A549 (cell line): ENCODE results near the gene FSCB.

ENCODE experiments used
- CTCF ChIP-seq: fragments of >200 bp; sonication (Bioruptor Twin); formaldehyde crosslinking; IDR thresholded peaks from 3 replicates; pipeline ENCODE4 v1.5.1; 2016
- ESRRA ChIP-seq: fragments of 150-350 bp; IDR thresholded peaks from 2 replicates; pipeline ENCODE4 v1.6.1; 2014; ENCODE audit warnings: mild to moderate bottlenecking, low read length, borderline replicate concordance
- JUN ChIP-seq, 2 experiments: fragments of >200 bp; sonication (Bioruptor Twin); formaldehyde crosslinking; IDR thresholded peaks; 2 replicates in 1 of 2; 3 replicates in 1 of 2; pipeline ENCODE4 v1.6.1; 2016 to 2017
- KDM1A ChIP-seq: fragments of 200-600 bp; sonication (generic); IDR thresholded peaks from 2 replicates; pipeline ENCODE4 v1.6.1; 2016; ENCODE audit warnings: low read depth, mild to moderate bottlenecking
- KDM5A ChIP-seq: fragments of 200-600 bp; sonication (generic); IDR thresholded peaks from 2 replicates; pipeline ENCODE4 v1.6.1; 2016; ENCODE audit warnings: antibody characterized with exemption, mild to moderate bottlenecking
- MAX ChIP-seq: IDR thresholded peaks from 2 replicates; pipeline ENCODE4 v1.6.1; 2012
- PBX3 ChIP-seq: IDR thresholded peaks from 2 replicates; pipeline ENCODE4 v1.6.1; 2012
- POLR2A ChIP-seq: IDR thresholded peaks from 2 replicates; pipeline ENCODE4 v1.6.1; 2012; ENCODE audit warnings: mild to moderate bottlenecking, low read length
- RNF2 ChIP-seq: fragments of 200-600 bp; sonication (generic); IDR thresholded peaks from 2 replicates; pipeline ENCODE4 v1.6.1; 2016; ENCODE audit warnings: low read depth, mild to moderate bottlenecking, antibody characterized with exemption, moderate library complexity, borderline replicate concordance
- USF2 ChIP-seq: fragments of 450-650 bp; IDR thresholded peaks from 2 replicates; pipeline ENCODE4 v1.6.1; 2014; ENCODE audit warnings: antibody characterized with exemption
- TF ChIP-seq, protein P1 (sequence below): fragments of 200-600 bp; sonication (generic); IDR thresholded peaks from 2 replicates; pipeline ENCODE4 v1.6.1; 2016; ENCODE audit warnings: antibody characterized with exemption, mild to moderate bottlenecking, moderate library complexity
- TF ChIP-seq, protein P2 (sequence below): fragments of 150-350 bp; IDR thresholded peaks from 2 replicates; pipeline ENCODE4 v1.6.1; 2014; ENCODE audit warnings: low read depth, mild to moderate bottlenecking, low read length

DNA sequence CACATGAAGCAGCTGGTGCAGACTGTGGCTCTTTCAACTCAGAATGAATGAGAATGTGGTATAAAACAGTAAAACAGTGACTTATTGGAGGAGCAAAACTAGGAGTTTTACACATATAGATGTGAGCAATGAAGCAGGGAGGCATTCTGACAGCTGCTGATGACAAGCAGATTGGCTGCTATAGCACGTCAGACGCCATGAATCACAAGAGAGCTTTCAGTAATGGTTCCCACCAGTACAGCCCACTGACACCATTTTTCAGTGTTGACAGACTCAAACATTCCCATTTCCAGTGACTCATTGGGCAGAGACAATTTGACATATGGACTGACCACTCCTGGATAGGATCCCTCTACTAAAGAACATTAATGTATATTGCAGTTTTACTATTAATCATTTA, 24.6 kb upstream of the FSCB start:
- TF ChIP-seq, protein P1, sequence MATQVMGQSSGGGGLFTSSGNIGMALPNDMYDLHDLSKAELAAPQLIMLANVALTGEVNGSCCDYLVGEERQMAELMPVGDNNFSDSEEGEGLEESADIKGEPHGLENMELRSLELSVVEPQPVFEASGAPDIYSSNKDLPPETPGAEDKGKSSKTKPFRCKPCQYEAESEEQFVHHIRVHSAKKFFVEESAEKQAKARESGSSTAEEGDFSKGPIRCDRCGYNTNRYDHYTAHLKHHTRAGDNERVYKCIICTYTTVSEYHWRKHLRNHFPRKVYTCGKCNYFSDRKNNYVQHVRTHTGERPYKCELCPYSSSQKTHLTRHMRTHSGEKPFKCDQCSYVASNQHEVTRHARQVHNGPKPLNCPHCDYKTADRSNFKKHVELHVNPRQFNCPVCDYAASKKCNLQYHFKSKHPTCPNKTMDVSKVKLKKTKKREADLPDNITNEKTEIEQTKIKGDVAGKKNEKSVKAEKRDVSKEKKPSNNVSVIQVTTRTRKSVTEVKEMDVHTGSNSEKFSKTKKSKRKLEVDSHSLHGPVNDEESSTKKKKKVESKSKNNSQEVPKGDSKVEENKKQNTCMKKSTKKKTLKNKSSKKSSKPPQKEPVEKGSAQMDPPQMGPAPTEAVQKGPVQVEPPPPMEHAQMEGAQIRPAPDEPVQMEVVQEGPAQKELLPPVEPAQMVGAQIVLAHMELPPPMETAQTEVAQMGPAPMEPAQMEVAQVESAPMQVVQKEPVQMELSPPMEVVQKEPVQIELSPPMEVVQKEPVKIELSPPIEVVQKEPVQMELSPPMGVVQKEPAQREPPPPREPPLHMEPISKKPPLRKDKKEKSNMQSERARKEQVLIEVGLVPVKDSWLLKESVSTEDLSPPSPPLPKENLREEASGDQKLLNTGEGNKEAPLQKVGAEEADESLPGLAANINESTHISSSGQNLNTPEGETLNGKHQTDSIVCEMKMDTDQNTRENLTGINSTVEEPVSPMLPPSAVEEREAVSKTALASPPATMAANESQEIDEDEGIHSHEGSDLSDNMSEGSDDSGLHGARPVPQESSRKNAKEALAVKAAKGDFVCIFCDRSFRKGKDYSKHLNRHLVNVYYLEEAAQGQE, result no peak
- TF ChIP-seq KDM5A (no peak), CTCF (no peak), RNF2 (no peak), USF2 (no peak), KDM1A (no peak), PBX3 (no peak), POLR2A (no peak), MAX (no peak), JUN (IDR thresholded peaks at IDR 0.05) (no peak), ESRRA (no peak)
- TF ChIP-seq, protein P2, sequence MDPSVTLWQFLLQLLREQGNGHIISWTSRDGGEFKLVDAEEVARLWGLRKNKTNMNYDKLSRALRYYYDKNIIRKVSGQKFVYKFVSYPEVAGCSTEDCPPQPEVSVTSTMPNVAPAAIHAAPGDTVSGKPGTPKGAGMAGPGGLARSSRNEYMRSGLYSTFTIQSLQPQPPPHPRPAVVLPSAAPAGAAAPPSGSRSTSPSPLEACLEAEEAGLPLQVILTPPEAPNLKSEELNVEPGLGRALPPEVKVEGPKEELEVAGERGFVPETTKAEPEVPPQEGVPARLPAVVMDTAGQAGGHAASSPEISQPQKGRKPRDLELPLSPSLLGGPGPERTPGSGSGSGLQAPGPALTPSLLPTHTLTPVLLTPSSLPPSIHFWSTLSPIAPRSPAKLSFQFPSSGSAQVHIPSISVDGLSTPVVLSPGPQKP, result no peak
